ENCODE measurements around the gene GPR153. TPM values are rescaled to one million over a fixed set of nuclear protein-coding genes. Genes with fewer than 3 reads are reported as not detected.

The GPR153 gene
- total and polyA plus RNA-seq, 2 of the 13 experiments (the other 11 are each of a cell fraction or from before 2014, with no cell fraction given): 0.22 to 0.31 TPM

DNA sequence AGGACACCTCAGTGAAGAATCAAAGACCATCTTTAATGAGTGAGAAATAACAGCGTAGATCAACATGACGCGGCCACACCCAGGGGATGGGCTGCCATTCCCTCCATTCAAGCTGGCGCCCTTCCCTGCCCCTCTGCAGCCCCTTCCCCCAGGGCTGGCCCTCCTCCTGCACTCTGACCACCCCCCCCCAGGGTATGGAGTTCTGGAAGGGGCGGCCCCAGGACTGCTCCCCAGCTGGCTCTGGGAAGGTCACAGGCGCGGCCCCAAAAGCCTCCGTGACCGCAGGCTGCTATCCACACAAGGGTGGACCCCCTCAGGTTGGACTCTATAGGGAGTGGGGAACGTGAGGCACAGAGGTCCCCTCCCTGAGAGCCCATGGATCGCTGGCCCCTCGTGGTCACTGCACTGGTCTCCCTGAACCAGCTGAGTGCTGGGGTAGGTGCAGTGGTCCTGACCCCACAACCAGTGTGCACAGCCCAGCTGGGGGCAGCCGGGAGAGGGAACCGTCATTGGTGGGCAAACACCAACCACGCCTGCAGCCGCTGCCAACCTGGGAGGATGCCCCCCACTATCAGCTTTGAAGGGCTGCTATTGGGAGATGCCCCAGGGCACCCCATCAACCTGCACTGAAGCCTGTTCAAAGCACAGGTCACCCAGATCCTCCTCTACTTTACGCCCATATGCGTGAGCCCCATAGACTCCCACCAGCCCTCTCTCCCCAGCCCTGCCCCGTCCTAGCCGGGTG, 16.1 kb upstream of the GPR153 start:
- in situ Hi-C loops (cut with HindIII; ENCODE audit: extremely low pct_ligation_motif_present, low pct_unique_long_range_greater_than_20kb) (no loop called here), intact Hi-C loops (cut with micrococcal nuclease; ENCODE audit: unreplicated experiment) (no loop called here)
- Histone ChIP-seq H2AFZ (ENCODE audit: low read length) (no peak overlapping the region), H3K9ac (ENCODE audit: insufficient read depth, low read depth, low read length) (no peak overlapping the region), H3K27ac (ENCODE audit: extremely low read length, insufficient read depth, low read length) (no peak overlapping the region), H3K4me3 (replicated peaks in 1 of 3; ENCODE audit: insufficient read depth in 1 of 3, low read depth in 2 of 3, low read length in 3 of 3) (no peak overlapping the region), H3K9me3 (ENCODE audit: low read length) (no peaks in the 10 kb centered on the region), H3K4me1 (ENCODE audit: insufficient read depth, low read length) (peaks cover 17% of the 10 kb centered on the region), H3K27me3 (ENCODE audit: control insufficient read depth in 1 of 2, insufficient read depth in 2 of 2, low read length in 2 of 2) (no peaks in the 10 kb centered on the region), H4K20me1 (ENCODE audit: insufficient read depth, low read length) (no peaks in the 10 kb centered on the region), H3K79me2 (ENCODE audit: insufficient read depth, low read length) (no peaks in the 10 kb centered on the region), H3K36me3 (replicated peaks in 1 of 2; ENCODE audit: control insufficient read depth in 1 of 2, insufficient read depth in 2 of 2, low read length in 2 of 2) (peaks cover 3 to 4% of the 10 kb centered on the region in 2 experiments; a peak in 2 of 5 replicates), H3K4me2 (ENCODE audit: low read depth, low read length) (no peak overlapping the region)
- no TSS peak for BruUV-seq (replicated peaks)
- ChIA-PET CTCF (ENCODE audit: low intra/inter-chr PET ratio, low total read pairs) (no interaction called here), POLR2A (no interaction called here)
- 93% methylated on average over 6 of the region's 20 CpGs for WGBS (ENCODE audit: low lambda C conversion rate)
- no peak for ATAC-seq
- no peak for DNase-seq (ENCODE audit: low spot score)
- no peak for FAIRE-seq
- TF ChIP-seq SMYD3 (CRISPR knock-in tag; IDR thresholded peaks at IDR 0.05): no peak
- TF ChIP-seq SATB2 (CRISPR knock-in tag; IDR thresholded peaks at IDR 0.05): no peak
- TF ChIP-seq PHF21A (CRISPR knock-in tag; IDR thresholded peaks at IDR 0.05): no peak
- no peak for TF ChIP-seq YEATS4 (CRISPR knock-in tag; IDR thresholded peaks at IDR 0.05; ENCODE audit: borderline replicate concordance)
- TF ChIP-seq ZNF629 (CRISPR knock-in tag; conservative IDR thresholded peaks at IDR 0.05): no peak
- TF ChIP-seq DR1 (CRISPR knock-in tag; IDR thresholded peaks at IDR 0.05): no peak
- TF ChIP-seq, protein P1, sequence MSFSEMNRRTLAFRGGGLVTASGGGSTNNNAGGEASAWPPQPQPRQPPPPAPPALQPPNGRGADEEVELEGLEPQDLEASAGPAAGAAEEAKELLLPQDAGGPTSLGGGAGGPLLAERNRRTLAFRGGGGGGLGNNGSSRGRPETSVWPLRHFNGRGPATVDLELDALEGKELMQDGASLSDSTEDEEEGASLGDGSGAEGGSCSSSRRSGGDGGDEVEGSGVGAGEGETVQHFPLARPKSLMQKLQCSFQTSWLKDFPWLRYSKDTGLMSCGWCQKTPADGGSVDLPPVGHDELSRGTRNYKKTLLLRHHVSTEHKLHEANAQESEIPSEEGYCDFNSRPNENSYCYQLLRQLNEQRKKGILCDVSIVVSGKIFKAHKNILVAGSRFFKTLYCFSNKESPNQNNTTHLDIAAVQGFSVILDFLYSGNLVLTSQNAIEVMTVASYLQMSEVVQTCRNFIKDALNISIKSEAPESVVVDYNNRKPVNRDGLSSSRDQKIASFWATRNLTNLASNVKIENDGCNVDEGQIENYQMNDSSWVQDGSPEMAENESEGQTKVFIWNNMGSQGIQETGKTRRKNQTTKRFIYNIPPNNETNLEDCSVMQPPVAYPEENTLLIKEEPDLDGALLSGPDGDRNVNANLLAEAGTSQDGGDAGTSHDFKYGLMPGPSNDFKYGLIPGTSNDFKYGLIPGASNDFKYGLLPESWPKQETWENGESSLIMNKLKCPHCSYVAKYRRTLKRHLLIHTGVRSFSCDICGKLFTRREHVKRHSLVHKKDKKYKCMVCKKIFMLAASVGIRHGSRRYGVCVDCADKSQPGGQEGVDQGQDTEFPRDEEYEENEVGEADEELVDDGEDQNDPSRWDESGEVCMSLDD (CRISPR knock-in tag; IDR thresholded peaks at IDR 0.05; ENCODE audit: borderline replicate concordance): no peak
- TF ChIP-seq, protein P2, sequence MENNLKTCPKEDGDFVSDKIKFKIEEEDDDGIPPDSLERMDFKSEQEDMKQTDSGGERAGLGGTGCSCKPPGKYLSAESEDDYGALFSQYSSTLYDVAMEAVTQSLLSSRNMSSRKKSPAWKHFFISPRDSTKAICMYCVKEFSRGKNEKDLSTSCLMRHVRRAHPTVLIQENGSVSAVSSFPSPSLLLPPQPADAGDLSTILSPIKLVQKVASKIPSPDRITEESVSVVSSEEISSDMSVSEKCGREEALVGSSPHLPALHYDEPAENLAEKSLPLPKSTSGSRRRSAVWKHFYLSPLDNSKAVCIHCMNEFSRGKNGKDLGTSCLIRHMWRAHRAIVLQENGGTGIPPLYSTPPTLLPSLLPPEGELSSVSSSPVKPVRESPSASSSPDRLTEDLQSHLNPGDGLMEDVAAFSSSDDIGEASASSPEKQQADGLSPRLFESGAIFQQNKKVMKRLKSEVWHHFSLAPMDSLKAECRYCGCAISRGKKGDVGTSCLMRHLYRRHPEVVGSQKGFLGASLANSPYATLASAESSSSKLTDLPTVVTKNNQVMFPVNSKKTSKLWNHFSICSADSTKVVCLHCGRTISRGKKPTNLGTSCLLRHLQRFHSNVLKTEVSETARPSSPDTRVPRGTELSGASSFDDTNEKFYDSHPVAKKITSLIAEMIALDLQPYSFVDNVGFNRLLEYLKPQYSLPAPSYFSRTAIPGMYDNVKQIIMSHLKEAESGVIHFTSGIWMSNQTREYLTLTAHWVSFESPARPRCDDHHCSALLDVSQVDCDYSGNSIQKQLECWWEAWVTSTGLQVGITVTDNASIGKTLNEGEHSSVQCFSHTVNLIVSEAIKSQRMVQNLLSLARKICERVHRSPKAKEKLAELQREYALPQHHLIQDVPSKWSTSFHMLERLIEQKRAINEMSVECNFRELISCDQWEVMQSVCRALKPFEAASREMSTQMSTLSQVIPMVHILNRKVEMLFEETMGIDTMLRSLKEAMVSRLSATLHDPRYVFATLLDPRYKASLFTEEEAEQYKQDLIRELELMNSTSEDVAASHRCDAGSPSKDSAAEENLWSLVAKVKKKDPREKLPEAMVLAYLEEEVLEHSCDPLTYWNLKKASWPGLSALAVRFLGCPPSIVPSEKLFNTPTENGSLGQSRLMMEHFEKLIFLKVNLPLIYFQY (CRISPR knock-in tag; IDR thresholded peaks at IDR 0.05; ENCODE audit: borderline replicate concordance): no peak
- TF ChIP-seq ZFP1 (CRISPR knock-in tag; IDR thresholded peaks at IDR 0.05): no peak
- TF ChIP-seq SRY (CRISPR knock-in tag; IDR thresholded peaks at IDR 0.05): no peak

All from HepG2 (cell line).